Right cardiac atrium (tissue), 5 donors: Measurements from ENCODE around the gene MS4A1. TPM values are rescaled to one million over a fixed set of nuclear protein-coding genes. Genes with fewer than 3 reads are reported as not detected.
"Not testable (repeated sequence)": the region's sequence is repeated elsewhere in the genome, so short reads cannot be mapped to it uniquely, and the experiment has no call there.

Experiments
- ATAC-seq, 2 donors: fragments of 200-7000 bp; cut with Tn5 transposase; one replicate each; pipeline versions ENCODE4 v1.8.0 to v1.9.1; 2020; ENCODE audit warnings: moderate library complexity in 2 of 2, mild to moderate bottlenecking in 1 of 2
- DNase-seq, 3 donors: peaks; one replicate each; pipeline ENCODE4 v3.0.0-alpha.2; 2020
- H3K27ac ChIP-seq: one replicate; pipeline ENCODE4 v1.5.1; 2013; ENCODE audit warnings: mild to moderate bottlenecking, low read length, control low read depth, moderate library complexity
- H3K27me3 ChIP-seq: one replicate; pipeline ENCODE4 v1.6.1; 2013; ENCODE audit not compliant: control insufficient read depth, insufficient read depth
- H3K4me1 ChIP-seq: one replicate; pipeline ENCODE4 v1.6.1; 2013; ENCODE audit warnings: low read length; ENCODE audit not compliant: control insufficient read depth, insufficient read depth
- H3K4me3 ChIP-seq: one replicate; pipeline ENCODE4 v1.5.1; 2013; ENCODE audit warnings: low read length, control low read depth
- H3K9me3 ChIP-seq: one replicate; pipeline ENCODE4 v1.6.1; 2013; ENCODE audit warnings: low read length; ENCODE audit not compliant: control insufficient read depth
- WGBS: extraction: QIAGEN DNeasy Blood & Tissue Kit; methylation state at CpG from one replicate; pipeline ENCODE4 v1.1.7; 2013; 5-methylcytosine and 5-hydroxymethylcytosine counted together
- intact Hi-C, 4 donors: fragments of 100-400 bp; cut with DNase I; formaldehyde crosslinking; loops; one replicate each; pipeline versions ENCODE4 v1.11.0 to v1.14.0; 2022 to 2023
- polyA plus RNA-seq: library from polyadenylated mRNA; stranded (reverse); fragments of 200-250 nt; gene quantifications from one replicate; pipeline ENCODE4 v1.2.3, GENCODE V29; 2013
- total RNA-seq, 4 donors: library from RNA; stranded (reverse); fragmentation: NEBNext Ultra II Directional; extraction: Animal tissue kit (Norgen Biotek cat#: 25700); gene quantifications; one replicate each; pipeline ENCODE4 v1.2.1, GENCODE V29; 2021
- donor health status: healthy with polysubstance abuse.
- donor health status: DM: no; HTN: yes; CAD: no.
- donor health status: DM: no; HTN: no; CAD: no.
- donor health status: DM: no; HTN: yes; CAD: no; lungs with severe emphysema.
- donor health status: DM: yes; HTN: yes; CAD: no.

The MS4A1 gene
- total and polyA plus RNA-seq, 5 donors = 0.05 to 0.38 TPM; not detected in 3

DNA sequence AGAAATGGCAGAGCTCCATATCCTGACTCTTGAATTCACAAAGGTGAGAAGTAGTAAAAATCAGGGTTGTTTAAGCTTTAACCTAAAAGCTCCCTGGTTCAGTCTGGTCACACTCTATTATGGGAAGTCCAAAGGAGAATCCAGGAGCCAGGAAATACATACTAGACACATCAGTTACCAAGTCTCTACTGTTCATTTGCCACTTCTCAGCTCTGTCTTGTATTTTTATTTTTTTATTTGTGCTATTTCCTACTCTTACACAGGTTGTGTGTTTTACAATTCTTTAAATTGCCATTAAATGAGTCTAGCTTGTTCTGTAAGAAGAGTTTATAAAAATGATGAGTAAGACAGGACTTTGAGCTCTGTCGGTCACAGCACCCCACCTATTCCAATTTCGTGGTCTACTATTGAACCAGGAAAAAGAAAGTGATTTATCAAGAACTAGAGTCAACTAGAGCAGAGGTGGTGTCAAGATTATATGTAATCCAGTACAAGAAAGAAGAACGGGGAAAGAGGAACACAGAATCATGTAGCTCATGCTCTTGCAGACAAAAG is 46.7 kb downstream of the MS4A1 start:
- H3K9me3 ChIP-seq = no peaks in the 10 kb centered on the region
- no peak for ATAC-seq
- H3K27ac ChIP-seq = no peak overlapping the region
- WGBS = 70% methylated on average over 3 of the region's 3 CpGs
- intact Hi-C loops = no loop called here
- no peak overlapping the region for H3K4me3 ChIP-seq
- no peaks in the 10 kb centered on the region for H3K27me3 ChIP-seq
- no peak for DNase-seq
- H3K4me1 ChIP-seq = no peaks in the 10 kb centered on the region

DNA sequence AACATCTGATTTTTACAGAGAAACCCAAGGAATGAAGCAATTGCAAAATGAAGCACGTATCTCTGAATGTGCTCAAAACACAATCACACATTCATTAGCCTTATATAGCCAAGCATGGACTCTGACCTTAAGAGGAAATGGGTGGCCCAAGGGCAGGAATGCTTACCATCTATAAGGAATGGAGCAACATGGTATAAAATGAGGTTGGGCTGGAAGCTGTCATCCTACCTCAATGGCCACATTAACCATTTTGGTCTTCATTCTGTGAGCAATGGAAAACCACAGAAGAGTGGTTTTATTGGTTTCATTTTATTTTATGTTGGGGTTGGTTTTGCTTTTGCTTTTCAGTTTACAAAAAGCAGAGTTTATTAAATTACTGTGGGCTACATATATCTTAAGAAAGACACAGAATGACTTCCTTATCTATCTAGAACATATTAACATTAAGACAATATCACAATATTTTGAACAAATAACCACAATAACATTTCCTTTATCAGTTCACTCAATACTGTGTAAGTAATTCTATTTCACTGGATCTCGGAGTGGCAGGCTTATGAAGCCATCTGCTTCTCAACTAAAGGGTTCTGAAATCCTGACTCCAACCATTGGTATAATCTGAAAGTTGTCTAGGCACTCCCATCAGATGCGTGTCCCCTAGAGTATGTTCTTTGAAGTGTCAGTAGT is 48.7 kb downstream of the MS4A1 start:
- 76% methylated on average over 3 of the region's 3 CpGs for WGBS
- H3K27ac ChIP-seq = no peak overlapping the region
- DNase-seq = no peak
- intact Hi-C loops = no loop called here
- H3K4me3 ChIP-seq = no peak overlapping the region
- H3K9me3 ChIP-seq = no peaks in the 10 kb centered on the region
- H3K4me1 ChIP-seq = no peaks in the 10 kb centered on the region
- ATAC-seq = no peak
- H3K27me3 ChIP-seq = no peaks in the 10 kb centered on the region

DNA sequence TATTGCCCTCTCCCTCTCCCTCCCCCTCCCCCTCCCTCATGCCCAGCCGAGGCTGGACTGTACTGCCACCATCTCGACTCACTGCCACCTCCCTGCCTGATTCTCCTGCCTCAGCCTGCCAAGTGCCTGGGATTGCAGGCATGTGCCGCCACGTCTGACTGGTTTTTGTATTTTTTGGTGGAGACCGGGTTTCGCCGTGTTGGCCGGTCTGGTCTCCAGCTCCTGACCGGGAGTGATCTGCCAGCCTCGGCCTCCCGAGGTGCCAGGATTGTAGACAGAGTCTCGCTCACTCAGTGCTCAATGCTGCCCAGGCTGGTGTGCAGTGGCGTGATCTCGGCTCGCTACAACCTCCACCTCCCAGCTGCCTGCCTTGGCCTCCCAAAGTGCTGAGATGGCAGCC is 54.0 kb downstream of the MS4A1 start:
- WGBS = 79% methylated on average over 15 of the region's 15 CpGs
- H3K27ac ChIP-seq, intact Hi-C loops, H3K9me3 ChIP-seq, H3K4me1 ChIP-seq, H3K4me3 ChIP-seq, ATAC-seq, DNase-seq, H3K27me3 ChIP-seq: not testable (repeated sequence)

DNA sequence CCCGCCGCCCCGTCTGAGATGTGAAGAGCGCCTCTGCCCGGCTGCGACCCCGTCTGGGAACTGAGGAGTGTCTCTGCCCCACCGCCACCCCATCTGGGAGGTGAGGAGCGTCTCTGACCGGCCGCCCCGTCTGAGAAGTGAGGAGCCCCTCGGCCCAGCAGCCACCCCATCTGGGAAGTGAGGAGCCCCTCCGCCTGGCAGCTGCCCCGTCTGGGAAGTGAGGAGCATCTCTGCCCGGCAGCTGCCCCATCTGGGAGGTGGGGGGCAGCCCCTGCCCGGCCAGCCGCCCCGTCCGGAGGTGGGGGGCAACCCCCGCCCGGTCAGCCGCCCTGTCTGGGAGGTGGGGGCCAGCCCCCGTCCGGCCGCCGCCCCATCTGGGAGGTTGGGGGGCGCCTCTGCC is 54.6 kb downstream of the MS4A1 start:
- ATAC-seq, H3K27ac ChIP-seq, H3K4me1 ChIP-seq, H3K27me3 ChIP-seq, H3K9me3 ChIP-seq, H3K4me3 ChIP-seq, intact Hi-C loops: not testable (repeated sequence)
- WGBS = 91% methylated on average over 28 of the region's 28 CpGs
- peak in 1 of 3 donors; percentile 46 for DNase-seq

DNA sequence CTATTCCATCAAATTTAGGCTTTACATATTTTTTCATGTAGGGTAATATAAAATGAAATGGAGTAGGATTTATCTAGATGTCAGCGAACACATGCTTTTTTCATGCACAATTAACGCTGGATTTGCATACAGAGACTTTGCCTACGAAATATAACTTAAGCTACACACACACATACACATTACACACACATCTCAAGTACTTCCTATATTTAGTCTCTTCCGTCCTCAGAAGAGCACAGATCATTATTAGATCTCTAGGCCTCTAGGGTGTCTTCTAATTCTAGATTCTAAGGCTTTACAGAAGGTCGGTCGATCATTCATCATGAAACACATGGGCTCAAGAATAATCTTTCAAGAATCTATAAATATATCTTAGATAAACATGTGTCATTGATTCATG is 55.7 kb downstream of the MS4A1 start:
- WGBS = 59% methylated on average over 6 of the region's 6 CpGs
- Histone ChIP-seq H3K9me3 (no peaks in the 10 kb centered on the region), H3K27me3 (no peaks in the 10 kb centered on the region), H3K27ac (no peak overlapping the region), H3K4me1 (no peaks in the 10 kb centered on the region), H3K4me3 (no peak overlapping the region)
- DNase-seq = no peak
- no peak for ATAC-seq
- intact Hi-C loops = no loop called here

DNA sequence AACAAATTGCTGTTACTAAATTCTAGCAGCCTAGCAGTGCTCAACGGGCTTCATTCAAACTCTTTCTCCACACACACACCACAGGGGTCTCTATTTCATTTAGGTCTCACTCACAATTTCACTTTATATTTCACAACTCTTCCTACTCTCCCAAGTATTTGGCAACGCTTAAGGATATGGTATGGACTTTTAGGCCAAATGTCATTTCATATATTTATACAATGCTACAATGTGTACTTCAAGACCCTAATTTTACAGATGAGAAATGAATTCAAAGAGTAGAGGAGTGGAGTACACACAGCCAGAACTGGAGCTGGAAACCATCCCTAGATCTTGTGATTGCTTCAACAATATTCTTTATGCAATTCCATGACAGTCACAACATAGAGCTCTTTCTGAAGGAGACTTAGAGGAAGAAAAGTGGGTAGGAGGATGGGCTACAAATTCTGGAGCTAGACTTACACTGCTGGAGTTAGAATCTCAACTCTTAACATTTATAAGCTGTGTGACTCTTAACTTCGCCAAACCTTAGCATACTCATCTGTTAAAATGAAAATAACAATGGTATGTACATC is 57.1 kb downstream of the MS4A1 start:
- WGBS = 64% methylated on average over 3 of the region's 3 CpGs
- ATAC-seq = no peak

DNA sequence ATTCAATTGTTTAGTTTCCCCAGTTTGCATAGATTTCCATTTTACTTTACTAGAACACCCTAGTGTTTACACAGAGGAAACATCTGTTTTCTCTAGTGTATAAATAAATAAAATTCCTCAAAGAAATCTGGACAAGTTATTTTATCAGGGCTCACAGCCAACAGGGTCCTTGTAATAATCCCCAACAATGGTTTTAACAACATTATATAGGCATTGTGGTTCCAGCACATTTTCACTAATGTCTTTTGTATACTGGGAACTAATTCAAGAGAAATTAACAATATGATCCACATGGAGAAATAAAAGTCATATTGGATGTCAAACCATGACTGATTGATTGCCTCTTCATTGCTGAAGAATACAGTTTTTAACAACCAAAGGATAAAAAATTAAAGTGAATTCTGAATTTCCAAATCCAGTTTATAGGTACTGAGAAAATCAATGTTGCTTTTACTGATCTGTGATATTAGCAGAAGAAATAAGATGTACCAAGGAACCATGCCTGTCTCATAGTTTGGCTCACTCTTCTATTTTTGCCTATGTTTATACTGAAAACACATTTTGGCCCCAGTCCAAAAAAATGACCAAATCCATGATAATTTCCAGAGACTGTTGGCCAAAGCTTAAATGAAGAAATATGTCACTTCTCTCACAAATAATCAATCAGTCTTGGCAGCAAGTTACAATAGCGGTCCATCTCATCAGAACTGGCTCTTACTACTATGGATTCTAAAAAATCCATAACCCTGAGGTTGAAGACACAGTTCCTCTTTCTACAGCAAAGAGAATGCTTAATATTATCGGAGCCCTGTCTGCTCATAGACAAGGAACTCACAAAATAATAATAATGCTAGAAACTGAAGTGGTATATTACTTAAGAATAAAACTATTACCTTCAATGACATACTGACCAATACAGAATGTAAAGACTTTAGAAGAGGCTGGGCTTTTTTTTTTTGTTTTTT is 58.1 kb downstream of the MS4A1 start:
- 44% methylated on average over 2 of the region's 2 CpGs for WGBS
- ATAC-seq (no peak), DNase-seq (no peak)
- Histone ChIP-seq H3K27me3 (no peaks in the 10 kb centered on the region), H3K4me3 (no peak overlapping the region), H3K27ac (no peak overlapping the region), H3K9me3 (no peaks in the 10 kb centered on the region), H3K4me1 (no peaks in the 10 kb centered on the region)
- intact Hi-C loops = no loop called here

More for the DNA sequence above, 57.1 kb downstream of the MS4A1 start:
- Histone ChIP-seq H3K9me3 (no peaks in the 10 kb centered on the region), H3K4me1 (no peaks in the 10 kb centered on the region), H3K4me3 (no peak overlapping the region), H3K27ac (no peak overlapping the region), H3K27me3 (no peaks in the 10 kb centered on the region)
- intact Hi-C loops = no loop called here
- no peak for DNase-seq

DNA sequence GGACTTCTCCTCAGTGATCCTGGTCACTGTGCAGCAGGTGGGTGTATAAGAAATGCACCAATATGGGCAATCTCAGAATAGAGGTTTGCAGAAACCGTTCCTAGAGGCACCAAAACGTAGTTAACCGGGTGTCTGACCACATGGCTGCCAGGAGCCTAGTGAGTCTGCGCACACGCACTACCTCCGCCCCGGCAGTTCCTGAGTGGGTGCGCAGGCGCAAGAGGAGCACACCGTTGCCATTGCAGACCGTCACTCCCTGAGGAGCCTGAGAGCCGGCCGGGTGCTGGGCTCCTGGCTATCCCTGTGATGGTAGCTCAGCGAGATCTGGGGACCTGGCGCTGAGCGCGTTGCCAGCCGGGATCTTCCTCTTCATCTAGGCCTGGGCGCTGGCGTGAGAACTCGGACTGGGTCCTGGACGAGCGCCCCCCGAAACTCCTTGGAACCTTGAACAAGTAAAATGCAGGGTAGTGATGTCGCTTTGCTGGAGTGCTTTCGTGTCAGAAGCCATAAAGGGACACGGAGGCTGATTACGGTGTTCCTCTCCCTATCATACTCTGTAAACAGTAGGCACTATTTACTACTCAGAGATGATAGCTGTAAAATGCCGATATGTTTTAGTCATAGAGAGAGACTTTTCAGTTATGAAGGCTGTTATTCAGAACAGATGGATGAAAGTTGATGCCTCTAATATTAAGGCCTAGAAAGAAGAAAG is 59.7 kb downstream of the MS4A1 start, which contains the start of gene MS4A13:
Gene MS4A13 (plus strand): TSS at position 249 of the 712 bp plus-strand sequence. CDS start 2,692 bp downstream, outside the sequence.
- ATAC-seq = no peak
- Histone ChIP-seq H3K4me3 (no peak within 1 kb of the TSS), H3K27ac (no peak within 1 kb of the TSS), H3K27me3 (no peaks in the 10 kb centered on the region), H3K4me1 (no peaks in the 10 kb centered on the region), H3K9me3 (no peaks in the 10 kb centered on the region)
- DNase-seq = peak in 1 of 3 donors; percentile 41
- WGBS = 94% methylated on average over 29 of the region's 29 CpGs
- intact Hi-C loops = no loop called here
